Measurements from ENCODE around the gene ADAMTS19.
A peak's percentile ranks its signal among the peaks of the same experiment; 100 is the strongest.

DNA sequence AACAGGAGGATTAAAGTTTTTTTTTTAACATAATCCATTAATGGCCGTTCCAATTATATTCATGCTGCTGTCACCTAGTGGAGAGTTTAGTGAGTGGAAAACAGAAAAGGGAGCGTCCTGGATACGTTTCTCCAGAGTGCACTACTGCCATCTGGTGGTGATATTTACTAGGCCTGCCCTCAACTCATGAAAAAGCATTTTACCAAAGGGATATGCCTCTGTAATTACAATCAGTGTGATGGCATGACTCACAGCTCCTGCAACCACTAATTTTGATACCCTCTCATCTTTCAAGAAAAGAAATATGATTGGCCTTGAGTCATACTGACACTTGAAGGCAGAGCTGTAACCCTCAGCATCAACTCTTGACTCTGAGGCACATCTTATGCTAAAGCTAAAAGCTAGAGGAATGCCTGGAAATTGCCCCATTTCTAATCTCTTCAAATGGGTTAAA lies 307.9 kb downstream of the ADAMTS19 start:
- TF ChIP-seq, protein P1, sequence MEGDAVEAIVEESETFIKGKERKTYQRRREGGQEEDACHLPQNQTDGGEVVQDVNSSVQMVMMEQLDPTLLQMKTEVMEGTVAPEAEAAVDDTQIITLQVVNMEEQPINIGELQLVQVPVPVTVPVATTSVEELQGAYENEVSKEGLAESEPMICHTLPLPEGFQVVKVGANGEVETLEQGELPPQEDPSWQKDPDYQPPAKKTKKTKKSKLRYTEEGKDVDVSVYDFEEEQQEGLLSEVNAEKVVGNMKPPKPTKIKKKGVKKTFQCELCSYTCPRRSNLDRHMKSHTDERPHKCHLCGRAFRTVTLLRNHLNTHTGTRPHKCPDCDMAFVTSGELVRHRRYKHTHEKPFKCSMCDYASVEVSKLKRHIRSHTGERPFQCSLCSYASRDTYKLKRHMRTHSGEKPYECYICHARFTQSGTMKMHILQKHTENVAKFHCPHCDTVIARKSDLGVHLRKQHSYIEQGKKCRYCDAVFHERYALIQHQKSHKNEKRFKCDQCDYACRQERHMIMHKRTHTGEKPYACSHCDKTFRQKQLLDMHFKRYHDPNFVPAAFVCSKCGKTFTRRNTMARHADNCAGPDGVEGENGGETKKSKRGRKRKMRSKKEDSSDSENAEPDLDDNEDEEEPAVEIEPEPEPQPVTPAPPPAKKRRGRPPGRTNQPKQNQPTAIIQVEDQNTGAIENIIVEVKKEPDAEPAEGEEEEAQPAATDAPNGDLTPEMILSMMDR (IDR thresholded peaks at IDR 0.05) = peak; percentile 92 to 99 (median 96)
- TF ChIP-seq POLR2A (IDR thresholded peaks at IDR 0.05) = no peak

All from heart left ventricle (tissue), 13 donors.